Activated CD4-positive, alpha-beta T cell treated with anti-CD3 and anti-CD28 coated beads, Interleukin-2, amount 10 ng/mL, durations not matched to agents 24 days and 14 days (primary cell): ENCODE results near the gene EHMT1. TPM values are rescaled to one million over a fixed set of nuclear protein-coding genes. Genes with fewer than 3 reads are reported as not detected.

Experiments used
- DNase-seq: peaks from one replicate; pipeline ENCODE4 v3.0.0; 2022
- H3K27ac Mint-ChIP-seq: one replicate; pipeline ENCODE4 v1.8.0; 2022; ENCODE audit warnings: mild to moderate bottlenecking, mixed read lengths
- H3K27me3 Mint-ChIP-seq: one replicate; pipeline ENCODE4 v1.8.0; 2022; ENCODE audit warnings: mixed read lengths
- H3K36me3 Mint-ChIP-seq: one replicate; pipeline ENCODE4 v1.8.0; 2022; ENCODE audit warnings: low read depth, mild to moderate bottlenecking, mixed read lengths
- H3K4me1 Mint-ChIP-seq: one replicate; pipeline ENCODE4 v1.8.0; 2021; ENCODE audit warnings: mixed read lengths
- H3K4me3 Mint-ChIP-seq: one replicate; pipeline ENCODE4 v1.8.0; 2022; ENCODE audit warnings: mild to moderate bottlenecking, moderate library complexity, mixed read lengths
- H3K9me3 Mint-ChIP-seq: one replicate; pipeline ENCODE4 v1.8.0; 2021; ENCODE audit warnings: mixed read lengths
- intact Hi-C: fragments of 100-400 bp; cut with micrococcal nuclease; formaldehyde crosslinking; loops from one replicate; pipeline ENCODE4 v1.15.1; 2023
- total RNA-seq: library from RNA; stranded (reverse); gene quantifications from 2 replicates; pipeline ENCODE4 v1.2.3, GENCODE V29; 2022

The EHMT1 gene
- total RNA-seq, 1 donor from 2014 or later, result 99.4 TPM

DNA sequence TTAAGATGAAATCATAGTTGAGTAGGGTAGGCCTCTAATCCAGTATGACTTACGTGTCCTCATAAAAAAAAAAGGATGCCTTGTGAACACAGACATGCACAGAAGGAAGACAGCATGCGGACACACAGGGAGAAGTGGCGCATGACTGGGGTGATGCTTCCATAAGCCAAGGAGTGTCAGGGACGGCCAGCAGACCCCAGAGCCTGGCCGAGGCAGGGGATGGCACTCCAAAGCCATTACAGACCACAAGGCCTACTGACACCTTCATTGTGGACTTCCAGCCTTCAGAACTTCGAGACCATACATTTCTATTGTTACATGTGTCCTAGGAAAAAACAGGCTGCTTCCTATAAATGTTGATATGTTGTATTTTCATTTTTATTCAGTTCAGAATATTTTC is 19.9 kb downstream of the EHMT1 start:
- Mint-ChIP-seq H3K9me3 (no peaks in the 10 kb centered on the region), H3K4me1 (peaks cover 24% of the 10 kb centered on the region), H3K36me3 (peaks cover 20% of the 10 kb centered on the region), H3K27ac (peak overlapping the region; percentile 70), H3K4me3 (peak overlapping the region; percentile 82), H3K27me3 (no peaks in the 10 kb centered on the region)
- DNase-seq, result no peak
- intact Hi-C loops, result no loop called here

DNA sequence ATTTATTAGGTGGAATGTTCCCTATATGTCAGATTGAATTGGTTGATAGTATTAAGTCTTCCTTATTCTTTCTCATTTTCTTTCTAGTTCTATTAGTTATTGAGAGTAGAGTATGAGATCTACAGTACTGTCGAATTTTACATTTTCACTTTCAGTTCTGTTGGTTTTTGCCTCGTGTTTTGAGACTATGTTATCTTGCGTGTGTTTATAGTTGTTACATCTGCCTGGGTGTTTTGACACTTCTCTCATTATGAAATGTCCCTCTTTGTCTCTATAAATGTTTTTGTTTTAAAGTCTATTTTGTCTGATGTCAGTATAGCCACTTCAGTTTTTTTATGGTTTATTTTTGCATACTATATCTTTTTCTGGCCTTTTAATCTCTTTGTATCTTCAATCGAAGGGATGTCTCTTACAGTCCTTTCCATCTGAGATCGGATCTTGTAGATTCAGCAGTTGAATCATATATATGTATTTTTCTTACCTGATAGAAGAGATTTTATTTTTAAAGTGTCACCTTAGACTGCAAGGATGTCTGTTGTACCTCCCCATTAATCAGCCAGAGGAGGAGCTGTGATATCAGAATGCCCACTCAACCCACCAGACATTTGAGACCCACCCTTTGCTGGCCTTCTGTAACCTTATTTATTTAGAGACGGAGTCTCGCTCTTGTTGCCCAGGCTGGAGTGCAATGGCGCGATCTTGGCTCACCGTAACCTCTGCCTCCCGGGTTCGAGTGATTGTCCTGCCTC is 20.7 kb downstream of the EHMT1 start:
- Mint-ChIP-seq H3K27ac (peak overlapping the region; percentile 91), H3K36me3 (peaks cover 20% of the 10 kb centered on the region), H3K27me3 (no peaks in the 10 kb centered on the region), H3K4me3 (peak overlapping the region; percentile 82), H3K9me3 (no peaks in the 10 kb centered on the region), H3K4me1 (peaks cover 25% of the 10 kb centered on the region)
- peak; percentile 65 for DNase-seq
- intact Hi-C loops, result no loop called here

DNA sequence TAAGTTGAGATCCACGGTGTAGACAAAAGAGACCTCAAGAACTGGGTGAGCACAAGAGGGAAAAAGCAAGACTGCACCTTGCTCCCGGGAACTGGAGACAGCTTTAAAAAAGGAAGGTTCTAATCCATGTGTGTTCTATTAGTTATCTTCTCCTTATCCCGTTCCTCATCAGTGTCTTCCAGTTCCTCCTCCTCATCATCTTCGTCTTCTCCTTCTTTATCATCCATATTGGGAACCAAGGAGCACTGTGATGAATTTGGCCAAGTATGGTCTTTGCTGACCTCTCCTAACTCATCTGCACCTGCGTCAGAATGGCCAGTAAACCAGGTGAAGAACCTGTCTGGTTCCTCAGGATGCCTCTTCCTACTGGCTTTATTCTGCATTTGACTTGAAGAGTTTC is 22.1 kb downstream of the EHMT1 start:
- Mint-ChIP-seq H3K27ac (no peak overlapping the region), H3K27me3 (no peaks in the 10 kb centered on the region), H3K9me3 (no peaks in the 10 kb centered on the region), H3K4me1 (peaks cover 25% of the 10 kb centered on the region), H3K4me3 (no peak overlapping the region), H3K36me3 (peaks cover 19% of the 10 kb centered on the region)
- DNase-seq, result no peak
- intact Hi-C loops, result no loop called here

DNA sequence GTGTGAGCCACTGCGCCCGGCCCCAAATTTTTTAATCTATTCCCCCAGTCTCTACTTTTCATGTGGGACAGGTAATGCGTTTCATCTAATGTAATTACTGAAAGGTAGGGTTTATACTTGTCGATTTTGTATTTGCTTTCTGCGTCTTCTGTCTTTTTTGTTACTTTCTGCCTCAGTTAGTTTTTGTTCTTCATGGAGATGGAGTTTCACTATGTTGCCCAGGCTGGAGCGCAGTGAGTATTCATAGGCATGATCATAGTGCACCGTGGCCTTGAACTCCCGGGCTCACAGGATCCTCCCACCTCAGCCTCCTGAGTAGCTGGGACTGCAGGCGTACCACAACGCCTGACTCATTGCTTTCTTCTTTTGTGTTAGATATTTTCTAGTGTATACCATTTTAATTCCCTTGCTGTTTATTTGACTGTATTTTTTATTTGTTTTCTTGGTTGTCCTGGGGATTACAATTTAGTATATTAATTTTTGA is 23.4 kb downstream of the EHMT1 start:
- Mint-ChIP-seq H3K4me1 (peaks cover 34% of the 10 kb centered on the region), H3K36me3 (peaks cover 28% of the 10 kb centered on the region), H3K27ac (no peak overlapping the region), H3K27me3 (no peaks in the 10 kb centered on the region), H3K4me3 (no peak overlapping the region), H3K9me3 (no peaks in the 10 kb centered on the region)
- no peak for DNase-seq
- intact Hi-C loops, result no loop called here

DNA sequence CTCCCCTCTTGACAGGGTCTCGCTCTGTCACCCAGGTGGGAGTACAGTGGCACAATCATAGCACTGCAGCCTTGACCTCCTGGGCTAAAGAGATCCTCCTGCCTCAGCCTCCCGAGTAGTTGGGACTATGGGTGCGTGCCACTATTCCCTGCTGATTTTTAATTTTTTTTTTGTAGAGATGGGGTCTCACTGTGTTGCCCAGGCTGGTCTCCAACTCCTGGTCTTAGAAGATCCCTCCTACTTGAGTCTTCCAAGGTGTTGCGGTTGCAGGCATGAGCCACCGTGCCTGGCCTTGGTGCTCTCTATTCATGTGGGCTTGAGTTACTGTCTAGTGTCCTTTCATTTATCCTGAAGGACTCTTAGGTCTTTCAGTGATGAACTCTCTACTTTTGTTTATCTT is 24.1 kb downstream of the EHMT1 start:
- H3K4me1 Mint-ChIP-seq, result peaks cover 37% of the 10 kb centered on the region
- no peak for DNase-seq
- no peaks in the 10 kb centered on the region for H3K9me3 Mint-ChIP-seq
- H3K4me3 Mint-ChIP-seq, result no peak overlapping the region
- no peak overlapping the region for H3K27ac Mint-ChIP-seq
- intact Hi-C loops, result no loop called here
- H3K27me3 Mint-ChIP-seq, result no peaks in the 10 kb centered on the region
- peaks cover 32% of the 10 kb centered on the region for H3K36me3 Mint-ChIP-seq

DNA sequence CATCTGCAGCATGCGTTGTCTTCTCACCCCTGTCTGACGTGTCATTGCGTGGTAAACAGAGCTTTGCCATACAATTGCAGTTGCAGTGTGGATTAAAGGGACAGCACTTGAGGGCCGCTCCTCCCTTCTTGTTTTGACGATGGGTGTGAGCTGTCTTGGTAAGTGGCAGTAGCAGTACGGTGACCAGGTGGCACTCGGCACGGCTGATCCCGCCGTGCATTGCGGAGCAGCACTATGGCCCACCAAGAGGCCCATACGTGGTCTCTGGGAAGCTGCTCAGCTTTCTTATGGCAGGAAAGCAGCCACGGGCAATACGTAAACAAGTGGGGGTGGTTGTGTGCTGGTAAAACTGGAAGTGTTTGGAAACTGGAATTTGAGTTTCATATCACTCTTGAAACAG is 25.1 kb downstream of the EHMT1 start:
- Mint-ChIP-seq H3K36me3 (peaks cover 34% of the 10 kb centered on the region), H3K27me3 (no peaks in the 10 kb centered on the region), H3K9me3 (no peaks in the 10 kb centered on the region), H3K27ac (peak overlapping the region; percentile 35), H3K4me3 (no peak overlapping the region), H3K4me1 (peaks cover 36% of the 10 kb centered on the region)
- intact Hi-C loops, result no loop called here
- no peak for DNase-seq

DNA sequence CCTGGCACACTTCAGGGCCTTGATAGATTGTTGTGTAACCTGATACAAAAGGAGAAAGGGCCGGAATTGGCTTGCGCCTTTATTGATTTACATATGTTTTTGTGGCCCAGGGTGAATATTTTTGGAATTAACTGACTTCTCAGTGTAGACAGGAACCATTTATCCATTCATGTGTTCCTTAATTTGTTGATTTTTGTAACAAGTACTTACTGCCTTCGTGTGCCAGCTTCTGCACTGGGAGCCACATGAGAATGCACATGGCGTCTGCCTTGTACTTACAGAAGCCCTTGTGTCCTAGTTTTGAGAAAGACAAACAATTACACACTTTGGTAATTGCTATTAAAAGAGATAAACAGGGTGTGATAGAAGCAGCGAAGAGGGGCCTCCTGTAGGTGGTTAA is 26.4 kb downstream of the EHMT1 start:
- H3K4me1 Mint-ChIP-seq, result peaks cover 31% of the 10 kb centered on the region
- DNase-seq, result no peak
- peaks cover 32% of the 10 kb centered on the region for H3K36me3 Mint-ChIP-seq
- H3K9me3 Mint-ChIP-seq, result no peaks in the 10 kb centered on the region
- H3K27ac Mint-ChIP-seq, result no peak overlapping the region
- intact Hi-C loops, result no loop called here
- no peak overlapping the region for H3K4me3 Mint-ChIP-seq
- no peaks in the 10 kb centered on the region for H3K27me3 Mint-ChIP-seq

DNA sequence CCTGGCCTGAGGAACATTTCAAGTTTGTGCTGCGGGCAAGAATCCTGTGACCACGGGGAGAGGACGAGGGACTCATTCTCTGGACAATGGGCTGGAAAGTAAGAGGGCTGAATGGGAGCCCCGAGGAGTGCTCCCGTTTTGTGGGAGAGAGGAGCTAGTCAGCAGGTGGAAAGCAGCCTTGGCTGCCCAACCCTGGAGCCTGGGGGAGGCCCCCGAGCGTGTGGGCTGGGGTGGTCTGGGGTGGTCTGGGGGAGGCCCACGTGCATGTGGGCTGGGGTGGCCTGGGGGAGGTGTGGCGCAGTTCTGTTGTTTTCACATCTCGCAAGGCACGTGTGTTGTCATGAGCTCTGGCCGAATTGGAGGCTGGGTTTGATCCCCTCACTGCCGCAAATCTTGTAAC is 27.5 kb downstream of the EHMT1 start:
- no peak for DNase-seq
- H3K9me3 Mint-ChIP-seq, result no peaks in the 10 kb centered on the region
- no peak overlapping the region for H3K27ac Mint-ChIP-seq
- peaks cover 35% of the 10 kb centered on the region for H3K4me1 Mint-ChIP-seq
- intact Hi-C loops, result no loop called here
- peaks cover 39% of the 10 kb centered on the region for H3K36me3 Mint-ChIP-seq
- no peaks in the 10 kb centered on the region for H3K27me3 Mint-ChIP-seq
- H3K4me3 Mint-ChIP-seq, result no peak overlapping the region

DNA sequence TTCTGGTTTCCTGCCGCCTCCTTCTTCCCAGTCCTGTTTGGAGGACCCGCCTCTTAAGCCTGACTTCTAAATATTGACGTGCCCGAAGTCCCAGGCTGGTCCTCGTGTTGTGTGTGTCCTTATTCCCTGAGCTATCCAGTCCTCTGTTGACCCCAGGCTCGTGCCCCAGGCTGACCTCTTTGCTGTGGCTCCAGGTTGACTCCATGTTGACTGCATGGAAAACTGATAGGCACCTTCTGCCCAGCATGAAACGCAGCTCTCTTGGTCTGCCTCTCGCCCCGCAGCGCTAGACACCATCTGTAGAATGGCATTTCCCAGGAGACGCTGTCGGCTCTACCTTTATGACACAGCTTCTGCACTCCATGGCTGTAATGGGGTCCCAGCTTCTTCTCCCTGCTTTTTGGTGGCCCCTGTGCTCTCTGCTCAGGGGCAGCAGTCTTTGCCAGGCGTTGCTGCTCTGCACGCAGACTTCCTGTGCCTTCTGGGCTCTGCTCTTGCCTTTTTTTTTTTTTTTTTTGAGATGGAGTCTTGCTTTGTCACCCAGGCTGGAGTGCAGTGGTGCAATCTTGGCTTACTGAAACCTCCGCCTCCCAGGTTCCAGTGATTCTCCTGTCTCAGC is 28.4 kb downstream of the EHMT1 start:
- H3K4me3 Mint-ChIP-seq, result peak overlapping the region; percentile 37
- intact Hi-C loops, result no loop called here
- no peaks in the 10 kb centered on the region for H3K9me3 Mint-ChIP-seq
- no peaks in the 10 kb centered on the region for H3K27me3 Mint-ChIP-seq
- peaks cover 38% of the 10 kb centered on the region for H3K36me3 Mint-ChIP-seq
- DNase-seq, result no peak
- peaks cover 30% of the 10 kb centered on the region for H3K4me1 Mint-ChIP-seq
- H3K27ac Mint-ChIP-seq, result peak overlapping the region; percentile 66

DNA sequence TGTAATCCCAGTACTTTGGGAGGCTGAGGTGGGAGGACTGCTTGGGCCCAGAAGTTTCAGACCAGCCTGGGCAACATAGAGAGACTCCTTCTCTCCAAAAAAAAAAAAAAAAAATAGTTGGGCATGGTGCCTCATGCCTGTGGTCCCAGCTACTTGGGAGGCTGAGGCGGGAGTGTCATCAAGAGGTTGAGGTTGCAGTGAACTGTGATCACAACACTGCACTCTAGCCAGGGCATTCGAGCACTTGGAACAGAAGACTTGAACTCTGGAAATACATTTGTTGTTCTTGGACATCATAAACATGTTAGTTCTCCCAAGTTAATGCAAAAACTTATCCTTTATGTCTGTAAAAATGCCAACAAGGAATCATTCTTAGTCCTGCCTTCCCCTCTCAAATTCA is 29.6 kb downstream of the EHMT1 start:
- intact Hi-C loops, result no loop called here
- DNase-seq, result no peak
- peaks cover 28% of the 10 kb centered on the region for H3K4me1 Mint-ChIP-seq
- peaks cover 36% of the 10 kb centered on the region for H3K36me3 Mint-ChIP-seq
- no peak overlapping the region for H3K27ac Mint-ChIP-seq
- H3K9me3 Mint-ChIP-seq, result no peaks in the 10 kb centered on the region
- no peaks in the 10 kb centered on the region for H3K27me3 Mint-ChIP-seq
- no peak overlapping the region for H3K4me3 Mint-ChIP-seq

DNA sequence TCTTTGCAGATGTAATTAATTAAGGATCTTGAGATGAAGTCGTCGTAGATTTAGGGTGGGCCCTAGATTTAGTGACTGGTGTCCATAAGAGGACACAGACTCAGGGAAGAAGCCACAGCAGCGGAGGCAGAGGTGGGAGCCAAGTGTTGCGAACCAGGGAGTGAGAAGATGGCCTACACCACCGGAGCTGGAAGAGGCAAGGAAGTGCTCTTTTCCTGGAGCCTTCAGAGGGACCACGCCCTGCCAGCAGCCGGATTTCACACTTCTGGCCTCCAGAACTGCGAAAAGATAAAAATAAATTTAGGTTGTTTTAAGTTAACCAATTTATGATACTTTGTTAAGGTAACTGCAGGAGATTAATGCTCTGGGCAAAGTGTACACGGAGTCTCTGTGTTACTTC is 30.7 kb downstream of the EHMT1 start:
- intact Hi-C loops, result no loop called here
- Mint-ChIP-seq H3K27me3 (no peaks in the 10 kb centered on the region), H3K9me3 (no peaks in the 10 kb centered on the region), H3K36me3 (peaks cover 33% of the 10 kb centered on the region), H3K4me3 (no peak overlapping the region), H3K27ac (no peak overlapping the region), H3K4me1 (peaks cover 23% of the 10 kb centered on the region)
- no peak for DNase-seq

DNA sequence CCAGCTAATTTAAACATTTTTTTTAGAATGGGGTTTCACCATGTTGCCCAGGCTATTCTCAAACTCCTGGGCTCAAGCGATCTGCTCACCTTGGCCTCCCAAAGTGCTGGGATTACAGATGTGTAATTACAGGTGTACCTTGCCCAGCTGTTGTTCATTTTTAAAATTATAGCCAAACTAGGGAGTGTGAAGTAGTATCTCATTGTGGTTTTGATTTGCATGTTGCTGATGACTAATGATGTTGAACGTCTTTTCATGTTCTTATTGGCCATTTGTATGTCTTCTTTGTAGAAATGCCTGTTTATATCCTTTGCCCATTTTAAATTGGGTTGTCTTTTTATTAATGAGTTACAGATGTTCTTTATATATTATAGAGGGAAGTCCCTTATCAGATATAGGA is 31.5 kb downstream of the EHMT1 start:
- Mint-ChIP-seq H3K4me1 (peaks cover 23% of the 10 kb centered on the region), H3K27me3 (no peaks in the 10 kb centered on the region), H3K9me3 (no peaks in the 10 kb centered on the region), H3K27ac (no peak overlapping the region), H3K4me3 (no peak overlapping the region), H3K36me3 (peaks cover 33% of the 10 kb centered on the region)
- intact Hi-C loops, result no loop called here
- DNase-seq, result no peak

DNA sequence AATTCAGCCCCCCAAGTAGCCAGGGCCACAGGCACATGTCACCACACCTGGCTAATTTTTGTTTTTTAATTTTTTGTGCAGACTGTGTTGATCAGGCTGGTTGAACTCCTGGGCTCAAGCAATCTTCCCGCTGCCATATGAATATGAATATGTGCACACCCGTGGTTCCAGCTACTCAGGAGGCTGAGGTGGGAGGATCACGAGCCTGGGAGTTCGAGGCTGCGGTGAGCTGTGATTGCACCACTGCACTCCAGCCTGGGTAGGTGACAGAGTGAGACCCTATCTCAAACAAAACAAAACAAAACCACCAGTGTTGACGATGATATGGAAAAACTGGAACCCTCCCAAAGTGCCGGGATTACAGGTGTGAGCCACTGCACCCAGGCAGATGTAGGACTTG is 32.0 kb downstream of the EHMT1 start:
- Mint-ChIP-seq H3K27me3 (no peaks in the 10 kb centered on the region), H3K27ac (no peak overlapping the region), H3K4me3 (no peak overlapping the region), H3K36me3 (peaks cover 33% of the 10 kb centered on the region), H3K4me1 (peaks cover 23% of the 10 kb centered on the region), H3K9me3 (no peaks in the 10 kb centered on the region)
- intact Hi-C loops, result no loop called here
- no peak for DNase-seq

DNA sequence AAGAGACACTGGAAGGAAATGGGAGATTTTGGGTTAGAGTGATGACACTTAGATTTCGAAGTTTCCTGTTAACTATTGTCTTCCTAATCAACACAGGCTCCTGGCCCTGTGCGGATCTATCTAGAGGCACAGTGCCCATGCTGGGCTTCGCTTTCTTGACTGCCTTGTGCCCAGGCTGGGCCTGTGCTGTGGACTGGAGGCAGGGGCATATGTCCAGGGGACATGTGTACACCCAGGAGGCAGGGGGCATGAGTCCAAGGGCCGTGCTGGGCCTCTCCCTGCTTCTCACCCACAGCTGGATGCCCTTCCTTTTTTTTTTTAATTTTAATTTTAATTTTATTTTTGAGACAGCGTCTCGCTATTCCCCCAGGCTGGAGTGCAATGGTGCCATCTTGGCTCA is 37.6 kb downstream of the EHMT1 start:
- no peaks in the 10 kb centered on the region for H3K9me3 Mint-ChIP-seq
- no peak overlapping the region for H3K27ac Mint-ChIP-seq
- peaks cover 14% of the 10 kb centered on the region for H3K36me3 Mint-ChIP-seq
- no peaks in the 10 kb centered on the region for H3K27me3 Mint-ChIP-seq
- intact Hi-C loops, result no loop called here
- no peak for DNase-seq
- peaks cover 10% of the 10 kb centered on the region for H3K4me1 Mint-ChIP-seq
- no peak overlapping the region for H3K4me3 Mint-ChIP-seq
